GM21529 (cell line): ENCODE results near the gene TAS2R40.

Experiments used
- ATAC-seq: cut with Tn5 transposase; IDR thresholded peaks from one replicate; pipeline ENCODE4 v1.9.1; 2021; ENCODE audit not compliant: unreplicated experiment

The TAS2R40 gene

DNA sequence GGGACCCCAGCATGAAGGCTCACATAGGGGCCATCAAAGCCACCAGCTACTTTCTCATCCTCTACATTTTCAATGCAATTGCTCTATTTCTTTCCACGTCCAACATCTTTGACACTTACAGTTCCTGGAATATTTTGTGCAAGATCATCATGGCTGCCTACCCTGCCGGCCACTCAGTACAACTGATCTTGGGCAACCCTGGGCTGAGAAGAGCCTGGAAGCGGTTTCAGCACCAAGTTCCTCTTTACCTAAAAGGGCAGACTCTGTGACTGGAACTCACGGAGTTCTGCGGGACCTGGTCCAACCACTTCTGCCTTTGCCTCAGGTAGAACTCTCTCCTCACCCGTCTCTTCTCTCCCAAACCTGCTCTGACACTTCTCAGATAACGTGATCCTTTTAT, 945 bp downstream of the TAS2R40 start:
- no peak for ATAC-seq

DNA sequence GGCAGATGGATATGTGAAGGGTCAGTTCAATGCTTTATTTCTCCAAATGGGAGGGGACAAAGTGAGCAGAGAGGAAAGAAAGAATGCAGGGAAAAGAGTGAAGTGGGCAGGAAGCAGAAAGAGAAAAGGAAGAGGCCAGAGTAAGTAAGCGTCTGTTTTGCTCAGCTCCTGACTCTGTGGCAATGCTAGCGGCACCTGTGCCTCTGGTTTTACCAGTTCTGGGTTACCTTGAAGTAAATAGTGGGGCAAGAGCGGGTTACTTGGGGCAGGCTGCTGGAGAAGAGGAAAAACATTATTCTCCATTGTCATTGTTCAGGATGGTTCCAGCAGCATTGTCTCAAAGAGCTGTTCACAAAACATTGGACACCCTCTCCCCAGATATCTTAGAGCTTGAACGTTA, 1.9 kb downstream of the TAS2R40 start:
- ATAC-seq: no peak

DNA sequence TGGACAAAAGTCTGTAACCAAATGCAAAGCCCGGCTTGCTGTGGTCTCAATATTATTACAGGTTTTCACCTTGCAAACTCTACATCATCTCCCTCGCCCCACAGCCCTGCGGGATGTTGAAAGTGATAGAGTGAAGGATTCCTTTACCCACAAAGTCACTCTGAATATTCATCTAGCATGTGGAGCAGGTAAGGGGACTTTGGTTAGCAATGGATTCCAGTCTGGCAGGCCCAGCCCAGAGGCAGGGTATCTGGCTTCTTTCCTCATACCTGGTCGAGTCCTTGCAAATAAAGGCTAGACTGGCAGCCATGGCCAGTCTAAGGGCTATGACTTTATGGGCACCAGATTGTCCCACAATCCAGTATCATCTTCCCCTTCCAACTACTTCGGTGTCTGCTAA, 3.2 kb downstream of the TAS2R40 start:
- no peak for ATAC-seq

DNA sequence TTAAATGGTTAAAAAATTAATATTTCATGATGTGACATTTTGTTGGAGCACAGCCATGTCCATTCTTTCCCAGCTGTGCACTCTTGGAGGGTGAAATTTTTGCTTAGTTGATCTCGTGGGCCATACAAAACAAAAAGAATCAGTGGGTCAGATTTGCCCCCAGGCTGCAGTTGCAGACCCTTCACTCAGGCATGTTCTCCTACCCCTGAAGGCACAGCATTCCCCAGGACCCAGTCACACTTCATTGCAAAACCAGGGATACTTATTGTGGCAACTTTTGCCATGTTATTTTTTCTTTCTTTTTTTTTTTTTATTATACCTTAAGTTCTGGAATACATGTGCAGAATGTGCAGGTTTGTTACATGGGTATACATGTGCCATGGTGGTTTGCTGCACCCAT, 6.0 kb downstream of the TAS2R40 start:
- no peak for ATAC-seq

DNA sequence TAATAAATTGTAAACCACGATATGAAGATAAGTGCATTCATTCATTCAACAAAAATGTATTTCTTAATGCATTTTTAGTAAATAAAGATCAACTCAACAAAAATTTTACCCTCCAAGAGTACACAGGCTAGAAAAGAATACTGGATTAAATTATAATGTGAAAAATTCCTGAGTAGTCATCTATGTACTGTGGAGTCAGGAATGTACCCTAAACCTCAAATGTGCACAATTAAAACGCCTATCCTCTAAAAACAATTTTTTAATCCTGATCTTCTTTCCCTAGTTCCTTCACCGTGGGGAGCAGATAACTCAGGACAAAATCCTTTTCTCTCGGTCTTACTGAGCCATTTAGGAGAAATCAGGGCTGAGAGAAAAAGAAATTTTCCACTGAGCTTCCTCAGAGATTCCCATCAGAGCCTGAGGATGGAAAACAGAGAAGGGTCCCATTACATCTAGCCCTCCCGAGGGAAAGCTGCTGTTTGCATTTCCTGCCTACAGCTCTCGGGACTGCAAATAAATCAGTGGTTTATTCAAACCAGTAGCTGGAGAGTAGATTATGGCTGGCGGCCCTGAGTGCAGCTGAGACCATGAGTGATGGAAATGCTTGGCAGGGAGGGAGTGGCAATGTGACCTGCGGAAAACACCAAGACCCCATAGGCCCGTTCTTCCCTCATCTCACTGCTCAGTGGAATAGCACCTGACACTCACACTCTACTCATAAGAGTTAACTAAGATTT, 7.4 kb downstream of the TAS2R40 start:
- ATAC-seq: no peak

DNA sequence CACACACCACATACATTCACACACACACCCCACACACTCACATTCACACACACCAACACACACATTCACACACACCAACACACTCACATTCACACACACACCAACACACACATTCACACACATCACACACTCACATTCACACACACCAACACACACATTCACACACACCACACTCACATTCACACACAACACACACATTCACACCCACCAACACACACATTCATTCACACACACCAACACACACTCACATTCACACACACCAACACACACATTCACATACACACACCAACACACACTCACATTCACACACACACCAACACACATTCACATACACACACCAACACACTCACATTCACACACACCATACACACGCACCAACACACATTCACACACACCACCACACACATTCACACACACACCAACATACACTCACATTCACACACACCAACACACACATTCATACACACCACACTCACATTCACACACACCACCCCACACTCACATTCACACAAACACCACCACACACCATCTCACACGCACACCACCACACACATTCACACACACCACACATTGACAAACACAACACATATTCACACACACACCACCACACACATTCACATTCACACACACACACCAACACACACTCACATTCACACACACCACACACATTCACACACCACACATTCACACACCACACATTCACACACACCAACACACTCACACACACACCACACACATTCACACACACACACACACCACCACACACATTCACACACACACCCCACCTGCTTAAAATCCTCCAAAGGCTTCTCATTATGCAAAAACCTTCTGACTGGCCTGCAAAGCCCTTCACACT, 9.0 kb downstream of the TAS2R40 start:
- ATAC-seq: no peak

DNA sequence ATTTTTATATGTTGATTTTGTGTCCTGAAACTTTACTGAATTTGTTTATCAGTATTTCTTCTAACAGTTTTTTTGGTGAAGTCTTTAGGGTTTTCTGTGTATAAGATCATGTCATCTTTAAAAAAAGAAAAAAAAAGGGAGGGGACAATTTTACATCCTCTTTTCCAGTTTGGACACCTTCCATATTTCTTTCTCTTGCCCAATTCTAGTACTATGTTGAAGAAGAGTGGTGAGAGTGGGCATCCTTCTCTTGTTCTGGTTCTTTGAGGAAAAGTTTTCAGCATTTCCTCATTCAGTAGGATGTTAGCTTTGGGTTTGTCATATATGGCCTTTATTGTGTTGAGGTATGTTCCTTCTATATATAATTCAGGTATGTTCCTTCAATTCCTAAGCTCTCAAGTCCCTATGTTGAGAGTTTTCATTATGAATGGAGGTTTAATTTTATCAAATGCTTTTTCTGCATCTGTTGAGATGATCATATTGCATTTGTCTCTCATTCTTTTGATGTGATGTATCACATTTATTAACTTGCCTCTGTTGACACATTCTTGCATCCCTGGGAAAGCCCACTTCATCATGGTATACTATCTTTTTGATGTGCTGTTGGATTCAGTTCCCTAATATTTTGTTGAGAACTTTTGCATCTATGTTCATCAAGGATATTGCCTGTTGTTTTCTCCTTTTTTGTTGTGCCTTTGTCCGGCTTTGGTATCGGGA, 12.1 kb downstream of the TAS2R40 start:
- ATAC-seq: no peak

DNA sequence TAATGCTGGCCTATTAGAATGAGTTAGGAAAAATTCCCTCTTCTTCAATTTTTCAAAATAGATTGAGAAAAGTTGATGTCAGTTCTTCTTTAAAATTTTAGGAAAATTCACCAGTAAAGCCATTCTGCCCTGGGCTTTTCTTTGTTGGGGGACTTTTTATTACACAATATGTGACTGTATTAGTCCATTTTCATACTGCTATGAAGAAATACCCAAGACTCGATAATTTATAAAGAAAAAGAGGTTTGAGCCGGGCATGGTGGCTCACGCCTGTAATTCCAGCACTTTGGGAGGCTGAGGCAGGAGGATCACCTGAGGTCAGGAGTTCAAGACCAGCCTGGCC, 12.7 kb downstream of the TAS2R40 start:
- no peak for ATAC-seq

DNA sequence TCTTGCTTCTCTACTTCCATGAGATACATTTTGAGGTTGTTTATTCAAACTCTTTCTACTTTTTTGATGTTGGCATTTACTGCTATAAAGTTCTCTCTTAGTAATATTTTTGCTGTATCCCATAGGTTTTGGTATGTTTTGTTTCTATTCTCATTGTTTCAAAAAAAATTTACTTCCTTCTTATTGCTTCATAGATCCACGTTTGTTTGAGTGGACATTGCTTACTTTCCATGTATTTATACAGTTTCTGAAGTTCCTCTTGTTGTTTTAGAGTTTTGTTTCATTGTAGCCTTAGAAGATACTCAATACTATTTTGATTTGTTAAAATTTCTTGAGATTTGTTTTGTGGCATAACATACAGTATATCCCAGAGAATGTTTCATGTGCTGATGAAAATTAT, 13.7 kb downstream of the TAS2R40 start:
- ATAC-seq: no peak

DNA sequence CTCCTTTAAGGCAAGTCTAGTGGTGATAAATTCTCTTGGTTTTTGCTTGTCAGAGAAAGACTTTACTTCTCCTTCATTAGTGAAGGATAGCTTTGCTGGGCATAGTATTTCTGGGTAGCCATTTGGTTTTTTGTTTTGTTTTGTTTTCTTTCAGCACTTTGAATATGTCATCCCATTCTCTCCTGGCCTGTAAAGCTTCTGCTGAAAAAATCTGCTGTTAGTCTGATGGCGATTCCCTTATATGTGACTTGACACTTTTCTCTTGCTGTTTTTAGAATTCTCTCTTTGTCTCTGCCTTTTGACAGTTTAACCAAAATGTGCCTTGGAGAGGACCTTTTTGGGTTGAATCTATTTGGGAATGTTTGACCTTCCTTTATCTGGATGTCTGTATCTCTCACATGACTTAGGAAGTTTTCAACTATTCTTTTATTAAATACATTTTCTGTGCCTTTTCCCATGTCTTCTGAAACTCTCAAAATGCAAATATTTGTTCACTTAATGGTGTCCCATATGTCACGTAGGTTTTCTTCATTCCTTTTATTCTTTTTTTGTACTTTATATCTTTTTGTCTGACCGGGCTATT, 14.7 kb downstream of the TAS2R40 start:
- ATAC-seq: no peak

DNA sequence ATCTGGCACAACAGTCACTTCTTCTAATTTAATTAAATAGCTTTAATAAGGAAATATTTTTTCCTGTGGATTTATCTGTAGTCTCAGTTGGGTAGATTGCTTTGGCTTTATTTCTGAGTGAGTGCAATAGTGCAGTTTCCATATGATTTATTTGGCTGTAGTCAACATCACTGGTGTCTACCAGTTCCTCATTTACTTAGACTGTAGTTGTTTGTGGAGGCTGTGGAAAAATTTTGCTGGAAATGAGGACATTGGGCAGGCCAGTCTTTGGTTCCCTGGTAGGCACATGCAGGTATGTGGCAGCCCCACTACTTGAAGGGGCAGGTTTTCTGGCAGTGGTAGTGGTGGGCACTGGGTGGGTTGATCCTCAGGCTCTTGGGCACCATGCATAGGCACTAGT, 15.5 kb downstream of the TAS2R40 start:
- no peak for ATAC-seq

DNA sequence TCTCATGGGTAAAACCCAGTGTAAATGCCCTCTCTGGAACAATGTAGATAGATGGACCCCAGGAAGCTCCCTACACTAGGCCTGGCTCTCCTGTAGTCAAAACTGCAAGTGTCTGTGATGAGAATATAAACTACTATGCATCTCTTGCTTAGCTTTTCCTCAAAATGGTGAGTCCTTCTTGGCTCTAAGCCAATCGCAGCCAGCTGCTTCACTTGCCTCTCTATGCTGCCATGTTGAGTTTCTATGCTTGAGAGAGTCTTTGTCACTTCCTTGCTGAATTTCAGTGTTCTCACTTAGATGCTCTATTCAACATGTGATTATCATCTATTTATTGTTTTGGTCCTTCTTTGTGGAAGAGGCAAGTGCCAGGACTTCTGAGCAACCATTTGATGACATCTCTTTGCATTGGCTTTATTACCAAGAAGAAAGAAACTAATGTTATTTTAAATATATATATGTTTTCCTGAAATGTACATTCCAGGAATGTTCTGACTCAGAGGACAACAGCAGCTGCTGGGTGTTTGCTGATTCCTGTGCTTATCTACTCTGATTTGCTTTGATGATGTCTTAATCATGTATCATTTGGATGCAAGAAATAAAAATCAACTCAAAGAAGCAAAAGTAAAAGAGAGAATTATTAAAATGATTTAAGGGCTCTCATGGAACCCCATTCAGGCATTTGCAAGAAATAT, 16.6 kb downstream of the TAS2R40 start:
- no peak for ATAC-seq

DNA sequence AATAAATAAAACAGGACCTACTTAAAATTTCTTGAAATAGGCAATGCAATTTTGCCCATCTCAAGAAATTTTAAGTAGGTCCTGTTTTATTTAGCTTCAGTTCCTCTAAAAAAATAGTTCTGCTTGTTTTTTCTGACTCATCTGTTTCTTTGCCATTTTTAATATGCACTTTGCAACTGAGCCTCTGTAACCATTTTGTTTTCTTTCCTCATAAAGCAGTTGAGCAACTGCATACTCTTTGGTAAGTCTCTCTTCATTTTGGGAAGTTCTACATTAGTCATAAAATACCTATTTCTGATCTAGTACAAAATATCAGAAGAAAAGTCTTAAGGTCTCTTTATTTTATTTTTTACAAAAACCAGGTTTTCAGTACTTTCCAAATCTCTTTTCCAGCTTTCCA, 18.0 kb downstream of the TAS2R40 start:
- ATAC-seq: no peak

DNA sequence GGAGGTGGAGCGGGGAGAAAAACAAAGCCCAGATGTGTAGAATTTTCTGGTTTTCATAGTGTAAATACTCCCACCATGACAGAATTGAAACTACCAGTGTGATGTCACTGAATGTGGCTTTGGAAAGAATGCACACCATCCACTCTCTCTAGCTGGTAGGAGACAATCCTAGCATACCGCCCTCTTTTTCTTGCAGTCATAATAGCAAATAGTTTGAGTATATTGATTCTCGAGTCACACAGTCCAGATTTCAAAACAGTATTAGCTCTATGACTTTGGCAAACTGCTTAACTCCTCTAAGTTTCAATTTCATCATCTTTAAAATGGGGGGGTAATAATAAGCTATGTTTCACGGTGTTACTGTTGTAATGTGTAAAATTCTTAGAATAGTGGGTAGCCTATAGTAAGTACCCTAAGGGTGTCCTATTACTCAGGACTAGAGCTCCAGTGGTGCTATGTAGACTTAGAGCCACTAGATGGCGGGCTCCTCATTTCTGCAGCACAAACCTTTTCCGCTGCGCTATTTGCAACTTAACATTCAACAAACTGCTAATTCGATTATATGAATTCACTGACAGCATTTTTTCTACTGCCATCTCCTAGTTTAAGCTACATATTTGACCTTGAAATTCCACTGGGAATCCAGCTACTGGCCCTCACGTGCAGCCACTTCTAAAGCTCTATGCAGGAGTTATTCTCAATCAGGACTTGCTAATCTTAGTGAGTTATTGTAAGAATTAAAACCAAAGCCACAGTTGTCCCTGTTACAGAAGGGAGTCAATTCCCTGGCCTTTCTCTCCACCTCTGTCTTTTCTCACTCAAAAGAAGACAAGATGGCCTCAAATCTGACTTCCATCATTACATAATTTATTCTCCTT, 18.7 kb downstream of the TAS2R40 start:
- ATAC-seq: peak; percentile 97

DNA sequence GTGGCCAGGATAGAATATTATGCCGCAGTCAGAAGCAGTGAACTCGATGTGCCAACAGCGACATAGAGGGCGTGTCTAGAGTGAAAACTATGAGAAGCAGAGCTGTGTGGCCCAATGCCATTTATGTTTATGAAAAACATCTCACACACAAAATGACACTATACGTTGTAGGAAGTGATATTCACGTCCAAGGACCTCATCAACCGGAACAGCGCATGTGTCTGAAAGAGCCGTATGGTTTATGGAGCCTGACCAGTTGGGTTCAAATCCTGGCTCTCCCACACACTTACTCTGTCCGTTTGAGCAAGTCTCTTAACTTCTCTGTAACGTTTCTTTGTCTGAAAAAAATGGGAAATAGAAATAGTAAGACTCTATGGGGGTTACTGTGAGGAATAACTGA, 20.5 kb downstream of the TAS2R40 start:
- no peak for ATAC-seq

DNA sequence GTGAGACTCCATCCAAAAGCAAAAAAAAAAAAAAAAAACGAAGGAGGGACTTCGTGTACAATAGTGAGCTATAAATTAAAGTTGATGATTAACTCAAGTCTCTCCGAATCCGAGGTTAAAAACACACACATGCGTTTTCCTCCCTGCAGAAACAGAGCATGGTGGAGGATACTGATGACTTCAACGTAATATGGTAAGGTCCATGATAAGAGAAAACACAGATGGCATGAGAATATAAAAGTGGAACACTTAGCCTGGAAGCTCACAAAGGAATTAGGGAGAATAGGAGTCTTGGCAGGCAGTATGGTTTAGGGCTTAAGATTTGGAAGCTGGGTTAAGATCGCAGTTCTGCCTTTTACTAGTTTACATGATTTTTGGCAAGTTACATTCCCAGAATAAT, 21.3 kb downstream of the TAS2R40 start:
- no peak for ATAC-seq

DNA sequence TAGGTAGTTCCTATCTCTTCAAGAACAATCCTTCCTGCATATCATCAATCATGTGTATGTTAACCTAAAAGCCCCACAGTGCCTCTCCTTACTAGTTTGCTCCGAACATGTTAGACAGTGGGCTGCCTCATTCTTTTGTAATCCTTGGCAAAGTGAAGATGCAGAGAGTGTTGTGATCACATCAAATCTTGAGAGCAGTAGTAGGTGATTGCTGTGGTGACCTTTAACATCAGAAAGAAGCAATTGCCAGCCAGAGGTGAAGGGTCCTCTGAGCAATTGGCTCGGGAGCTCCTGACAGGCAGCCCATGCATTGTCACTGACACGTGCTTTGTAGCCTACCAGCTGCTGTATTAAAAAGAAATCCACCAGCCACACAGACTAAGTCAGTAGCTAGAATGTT, 21.8 kb downstream of the TAS2R40 start:
- no peak for ATAC-seq

DNA sequence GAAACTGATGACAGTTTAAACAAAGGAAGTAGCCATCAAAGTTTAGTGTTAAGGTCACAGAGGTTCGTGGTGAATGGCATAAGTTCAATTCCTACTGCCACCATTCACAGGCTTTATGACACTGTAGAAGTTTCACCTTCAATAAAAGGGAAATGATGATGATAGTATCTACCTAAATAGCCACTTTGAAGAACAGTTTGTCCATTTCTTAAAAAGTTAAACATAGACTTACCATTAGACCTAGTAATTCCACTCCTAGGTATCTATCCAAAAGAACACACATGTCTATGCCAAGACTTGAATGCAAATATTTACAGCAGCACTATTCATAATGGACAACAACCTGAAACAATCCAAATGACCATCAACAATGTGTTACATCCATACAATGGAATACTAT, 22.5 kb downstream of the TAS2R40 start:
- ATAC-seq: no peak

DNA sequence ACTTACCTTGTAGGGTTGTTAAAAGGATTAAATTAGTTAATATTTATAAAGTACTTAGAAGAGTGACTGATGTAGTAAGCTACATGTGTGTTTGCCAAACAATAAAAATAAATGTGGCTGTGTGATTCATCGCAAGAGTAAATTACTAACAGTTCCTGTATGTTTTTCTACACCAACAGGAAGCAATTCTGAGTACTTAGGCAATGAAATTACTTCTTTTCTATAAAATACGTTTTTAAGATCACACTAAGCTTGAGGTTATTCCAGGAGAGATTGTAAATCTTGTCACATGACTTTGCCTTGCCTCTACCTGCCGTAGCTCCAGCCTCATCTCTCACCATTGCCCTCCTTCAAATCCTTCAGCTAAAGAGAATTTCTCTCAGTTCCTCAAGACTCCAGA, 23.3 kb downstream of the TAS2R40 start:
- no peak for ATAC-seq

DNA sequence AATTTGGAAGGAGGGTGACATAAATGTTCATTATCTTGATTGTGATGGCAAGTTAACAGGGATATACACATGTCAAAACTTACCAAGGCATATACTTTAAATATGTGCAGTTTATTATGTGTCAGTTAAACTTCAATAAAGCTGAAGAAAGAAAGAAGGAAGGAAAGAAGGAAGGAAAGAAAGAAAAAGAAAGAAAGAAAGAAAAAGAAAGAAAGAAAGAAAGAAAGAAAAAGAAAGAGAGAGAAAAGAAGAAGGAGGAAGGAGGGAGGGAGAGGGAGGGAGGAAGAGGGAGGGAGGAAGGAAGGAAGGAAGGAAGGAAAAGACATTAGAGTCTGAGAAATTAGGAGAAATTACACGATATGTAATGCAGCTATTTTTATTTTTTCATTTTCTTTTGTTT, 25.5 kb downstream of the TAS2R40 start:
- ATAC-seq: no peak
